IMR-90 (cell line): Measurements from ENCODE around the gene CERT1. TPM values are rescaled to one million over a fixed set of nuclear protein-coding genes. Genes with fewer than 3 reads are reported as not detected.

ENCODE experiments used
- ATAC-seq: fragments of 200-7000 bp; cut with Tn5 transposase; 2 replicates; pipeline ENCODE4 v1.9.1; 2020; ENCODE audit warnings: low read depth, mild to moderate bottlenecking, moderate library complexity
- BruUV-seq: library from RNA; stranded (reverse); fragments of 400-500 nt; replicated peaks from 2 replicates; lab custom pipeline; 2021; lab: Mats Ljungman, UMichigan
- CTCF ChIA-PET: fragments of 300-600 bp; formaldehyde crosslinking; extraction: SDS; loops from one replicate; lab custom pipeline; 2021; ENCODE audit warnings: antibody characterized with exemption; lab: Yijun Ruan, JAX
- POLR2A ChIA-PET: fragments of 300-600 bp; sonication (Branson Sonifier 250); formaldehyde crosslinking; loops from one replicate; lab custom pipeline; 2022; ENCODE audit warnings: antibody characterized with exemption; ENCODE audit not compliant: unreplicated experiment; lab: Charles Lee
- DNase-seq: peaks from one replicate; pipeline ENCODE4 v3.0.0; 2013
- H2AFZ ChIP-seq: replicated peaks from 2 replicates; pipeline ENCODE3; 2013; ENCODE audit warnings: low read length, mild to moderate bottlenecking; ENCODE audit not compliant: poor library complexity
- H2AK5ac ChIP-seq: 2 replicates; pipeline ENCODE4 v1.6.1; 2013; ENCODE audit warnings: low read depth, low read length, inconsistent platforms
- H2AK9ac ChIP-seq: replicated peaks from 2 replicates; pipeline ENCODE3; 2013; ENCODE audit warnings: mild to moderate bottlenecking, low read depth, low read length, moderate library complexity; ENCODE audit not compliant: poor library complexity
- H2BK120ac ChIP-seq: 2 replicates; pipeline ENCODE4 v1.6.1; 2013; ENCODE audit warnings: low read depth, low read length, inconsistent platforms
- H2BK15ac ChIP-seq: 3 replicates; pipeline ENCODE4 v1.6.1; 2013; ENCODE audit warnings: low read depth, low read length, inconsistent platforms
- H2BK20ac ChIP-seq: 2 replicates; pipeline ENCODE4 v1.6.1; 2013; ENCODE audit warnings: low read depth, mild to moderate bottlenecking, inconsistent platforms, low read length, moderate library complexity
- H2BK5ac ChIP-seq: 2 replicates; pipeline ENCODE4 v1.6.1; 2013; ENCODE audit warnings: mild to moderate bottlenecking, low read depth, low read length, inconsistent platforms; ENCODE audit not compliant: poor library complexity, severe bottlenecking
- H3K14ac ChIP-seq: replicated peaks from 2 replicates; pipeline ENCODE4 v1.6.1; 2013; ENCODE audit warnings: low read depth, low read length, inconsistent platforms
- H3K18ac ChIP-seq: 2 replicates; pipeline ENCODE4 v1.6.1; 2013; ENCODE audit warnings: low read depth, low read length, control low read depth
- H3K23ac ChIP-seq: 2 replicates; pipeline ENCODE4 v1.6.1; 2013; ENCODE audit warnings: low read depth, low read length, inconsistent platforms
- H3K27ac ChIP-seq: 2 replicates; pipeline ENCODE4 v1.5.1; 2013; ENCODE audit warnings: mild to moderate bottlenecking, control low read depth, low read length; ENCODE audit not compliant: insufficient read depth
- H3K27me3 ChIP-seq: 2 replicates; pipeline ENCODE4 v1.6.1; 2013; ENCODE audit warnings: low read length; ENCODE audit not compliant: control insufficient read depth, insufficient read depth
- H3K36me3 ChIP-seq: 2 replicates; pipeline ENCODE4 v1.6.1; 2013; ENCODE audit warnings: low read length, mixed read lengths; ENCODE audit not compliant: control insufficient read depth, insufficient read depth
- H3K4ac ChIP-seq: 2 replicates; pipeline ENCODE4 v1.6.1; 2013; ENCODE audit warnings: low read depth, low read length, inconsistent platforms
- H3K4me1 ChIP-seq: 2 replicates; pipeline ENCODE4 v1.6.1; 2013; ENCODE audit warnings: low read length, mixed read lengths; ENCODE audit not compliant: control insufficient read depth, insufficient read depth
- H3K4me2 ChIP-seq: 2 replicates; pipeline ENCODE4 v1.6.1; 2013; ENCODE audit warnings: low read depth, mild to moderate bottlenecking, control low read depth, low read length, moderate library complexity
- H3K4me3 ChIP-seq: 2 replicates; pipeline ENCODE4 v1.5.1; 2013; ENCODE audit warnings: low read depth, mild to moderate bottlenecking, control low read depth, low read length, moderate library complexity; ENCODE audit not compliant: insufficient read depth
- H3K56ac ChIP-seq: 2 replicates; pipeline ENCODE4 v1.6.1; 2013; ENCODE audit warnings: low read length, inconsistent platforms; ENCODE audit not compliant: insufficient read depth; ENCODE audit errors: extremely low read depth
- H3K79me1 ChIP-seq, 2 experiments: 2 replicates each; pipeline ENCODE4 v1.6.1; 2013; ENCODE audit warnings: low read length in 2 of 2, inconsistent platforms in 1 of 2, low read depth in 1 of 2
- H3K9ac ChIP-seq: 2 replicates; pipeline ENCODE4 v1.6.1; 2013; ENCODE audit warnings: low read depth, low read length, control low read depth
- H3K9me1 ChIP-seq: 2 replicates; pipeline ENCODE4 v1.6.1; 2013; ENCODE audit warnings: low read length, inconsistent platforms; ENCODE audit not compliant: insufficient read depth
- H3K9me3 ChIP-seq: 2 replicates; pipeline ENCODE4 v1.6.1; 2013; ENCODE audit warnings: low read length; ENCODE audit not compliant: control insufficient read depth, insufficient read depth
- H4K20me1 ChIP-seq: 2 replicates; pipeline ENCODE4 v1.6.1; 2013; ENCODE audit warnings: low read length, inconsistent platforms; ENCODE audit not compliant: insufficient read depth
- H4K5ac ChIP-seq: 2 replicates; pipeline ENCODE4 v1.6.1; 2013; ENCODE audit warnings: mild to moderate bottlenecking, low read depth, low read length, control low read depth
- H4K8ac ChIP-seq, 2 experiments: 2 replicates each; pipeline ENCODE4 v1.6.1; 2013; ENCODE audit warnings: low read depth in 2 of 2, low read length in 2 of 2, control low read depth in 1 of 2, inconsistent platforms in 1 of 2
- H4K91ac ChIP-seq: 2 replicates; pipeline ENCODE4 v1.6.1; 2013; ENCODE audit warnings: low read depth, low read length, inconsistent platforms; ENCODE audit not compliant: insufficient read depth
- BHLHE40 ChIP-seq: fragments of 150-350 bp; IDR thresholded peaks from 2 replicates; pipeline ENCODE4 v1.6.1; 2016; ENCODE audit warnings: mild to moderate bottlenecking, low read depth, low read length
- CEBPB ChIP-seq: IDR thresholded peaks from 2 replicates; pipeline ENCODE4 v1.6.1; 2012; ENCODE audit warnings: low read depth, low read length, improper control_type of control experiment
- CHD1 ChIP-seq: IDR thresholded peaks from 2 replicates; pipeline ENCODE4 v1.6.1; 2012; ENCODE audit warnings: low read depth, low read length, improper control_type of control experiment
- CTCF ChIP-seq: conservative IDR thresholded peaks from 2 replicates; pipeline ENCODE4 v1.5.1; 2012; ENCODE audit warnings: mild to moderate bottlenecking, low read depth, low read length, improper control_type of control experiment
- FOS ChIP-seq: fragments of 150-350 bp; IDR thresholded peaks from 2 replicates; pipeline ENCODE4 v1.6.1; 2016; ENCODE audit warnings: low read depth, low read length
- MAFK ChIP-seq: IDR thresholded peaks from 2 replicates; pipeline ENCODE4 v1.6.1; 2012; ENCODE audit warnings: low read depth, low read length, improper control_type of control experiment
- MXI1 ChIP-seq: IDR thresholded peaks from 2 replicates; pipeline ENCODE4 v1.6.1; 2012; ENCODE audit warnings: low read depth, mild to moderate bottlenecking, low read length, moderate library complexity, borderline replicate concordance
- NFE2L2 ChIP-seq: fragments of 150-350 bp; IDR thresholded peaks from 2 replicates; pipeline ENCODE4 v1.6.1; 2016; ENCODE audit warnings: low read depth, mild to moderate bottlenecking, low read length
- POLR2A ChIP-seq: IDR thresholded peaks from 2 replicates; pipeline ENCODE4 v1.6.1; 2012; ENCODE audit warnings: mild to moderate bottlenecking, low read depth, low read length
- RAD21 ChIP-seq: IDR thresholded peaks from 2 replicates; pipeline ENCODE4 v1.6.1; 2012; ENCODE audit warnings: low read length, improper control_type of control experiment
- RCOR1 ChIP-seq: IDR thresholded peaks from 2 replicates; pipeline ENCODE4 v1.6.1; 2012; ENCODE audit warnings: mild to moderate bottlenecking, low read length, improper control_type of control experiment; ENCODE audit not compliant: insufficient replicate concordance
- RFX5 ChIP-seq: IDR thresholded peaks from 2 replicates; pipeline ENCODE4 v1.8.0; 2012; ENCODE audit warnings: low read depth, mild to moderate bottlenecking, low read length, moderate library complexity
- SMC3 ChIP-seq: fragments of 150-350 bp; IDR thresholded peaks from 2 replicates; pipeline ENCODE4 v1.6.1; 2016; ENCODE audit warnings: low read depth, mild to moderate bottlenecking, antibody characterized with exemption, low read length, moderate library complexity
- WGBS, 2 experiments: methylation state at CpG; one replicate each; pipeline versions ENCODE4 v1.1.5 to v1.1.7; 2013; ENCODE audit warnings: missing lambda C conversion rate in 2 of 2; ENCODE audit not compliant: insufficient read length in 1 of 2; ENCODE audit errors: extremely low coverage in 2 of 2; 5-methylcytosine and 5-hydroxymethylcytosine counted together
- dilution Hi-C: fragments of 300-500 bp; cut with HindIII; formaldehyde crosslinking; loops from one replicate; pipeline ENCODE4 v1.14.3; 2018; ENCODE audit warnings: low sequenced_read_pairs; ENCODE audit not compliant: unreplicated experiment
- in situ Hi-C: fragments of 300-500 bp; cut with MboI; formaldehyde crosslinking; loops from 3 replicates; pipeline ENCODE4 v1.14.3; 2019; ENCODE audit warnings: low sequenced_read_pairs, inconsistent platforms, mixed read lengths
- intact Hi-C: fragments of 100-400 bp; cut with micrococcal nuclease; formaldehyde crosslinking; loops from 2 replicates; pipeline ENCODE4 v1.10.0; 2022
- polyA plus RNA-seq, 3 experiments: library from polyadenylated mRNA; depleted of rRNA; stranded (reverse); fragments of >200 nt; gene quantifications; 2 replicates each; pipeline ENCODE4 v1.2.3, GENCODE V29; 2012; ENCODE audit warnings: low replicate concordance in 1 of 3
- total RNA-seq: library from RNA; depleted of rRNA; stranded (reverse); fragments of >200 nt; gene quantifications from 2 replicates; pipeline ENCODE4 v1.2.3, GENCODE V29; 2012

Gene CERT1
- total and polyA plus RNA-seq, 2 of the 4 experiments (the other 2 are of a cell fraction), result 7.2 TPM

DNA sequence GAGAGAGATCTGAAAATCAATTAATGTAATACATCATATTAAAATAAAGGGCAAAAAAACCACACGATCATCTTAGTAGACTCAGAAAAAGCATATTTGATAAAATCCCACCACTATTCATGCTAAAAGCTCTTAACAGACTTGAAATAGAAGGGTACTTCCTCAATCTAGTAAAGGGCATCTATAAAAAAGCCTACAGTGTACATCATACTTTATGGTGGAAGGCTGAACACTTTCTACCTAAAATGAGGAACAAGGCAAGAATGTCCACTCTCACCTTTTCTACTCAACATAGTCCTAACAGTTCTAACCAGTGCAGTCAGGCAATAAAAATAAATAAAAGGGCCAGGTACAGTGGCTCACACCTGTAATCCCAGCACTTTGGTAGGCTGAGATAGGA is 39.2 kb upstream of the CERT1 start:
- H3K56ac ChIP-seq, result no peak overlapping the region
- no peaks in the 10 kb centered on the region; the same call in 1 of the 2 replicates for H4K20me1 ChIP-seq
- no peak overlapping the region for H3K27ac ChIP-seq
- H3K14ac ChIP-seq, result no peak overlapping the region
- no peak overlapping the region for H2AK5ac ChIP-seq
- no peaks in the 10 kb centered on the region for H3K4me1 ChIP-seq
- no peak overlapping the region for H2BK20ac ChIP-seq
- no peak for DNase-seq
- BruUV-seq, result no TSS peak
- H3K18ac ChIP-seq, result no peak overlapping the region
- ChIA-PET CTCF (no interaction called here), POLR2A (no interaction called here)
- TF ChIP-seq BHLHE40 (no peak), SMC3 (no peak), RFX5 (no peak), NFE2L2 (no peak), RAD21 (no peak), CHD1 (no peak), FOS (no peak), CEBPB (no peak), RCOR1 (no peak), CTCF (no peak), MAFK (no peak), MXI1 (no peak), POLR2A (no peak)
- no peak overlapping the region for H3K23ac ChIP-seq
- no peak for ATAC-seq
- no peak overlapping the region for H3K9ac ChIP-seq
- H3K4me2 ChIP-seq, result no peak overlapping the region
- no peak overlapping the region for H4K91ac ChIP-seq
- dilution Hi-C loops (no loop called here), intact Hi-C loops (no loop called here), in situ Hi-C loops (no loop called here)
- H3K27me3 ChIP-seq, result no peaks in the 10 kb centered on the region
- no peaks in the 10 kb centered on the region; the same call in 1 of the 2 replicates for H3K9me1 ChIP-seq
- no peak overlapping the region for H2BK5ac ChIP-seq
- no peak overlapping the region for H2AK9ac ChIP-seq
- no peak overlapping the region for H4K8ac ChIP-seq
- H3K9me3 ChIP-seq, result no peaks in the 10 kb centered on the region
- H3K36me3 ChIP-seq, result peaks cover 9% of the 10 kb centered on the region
- H3K79me1 ChIP-seq, result peaks cover 18 to 21% of the 10 kb centered on the region in 2 experiments
- H3K4ac ChIP-seq, result no peak overlapping the region
- no peak overlapping the region for H2AFZ ChIP-seq
- no CpG with 5 or more reads among the region's 1 CpG for WGBS, 2 experiments
- H2BK15ac ChIP-seq, result no peak overlapping the region
- H3K4me3 ChIP-seq, result no peak overlapping the region
- H4K5ac ChIP-seq, result no peak overlapping the region
- H2BK120ac ChIP-seq, result no peak overlapping the region
